T-helper 2 cell treated with Interferon-gamma antibody and Interleukin-4, amounts not matched to agents 5 μg/mL and 100 μg/mL, for 36 hours (primary cell): ENCODE measurements around the gene ZBTB24.

Experiments used
- DNase-seq: peaks from one replicate; pipeline ENCODE4 v3.0.0; 2021; ENCODE audit warnings: low spot score
- H3K27ac Mint-ChIP-seq: one replicate; pipeline ENCODE4 v1.8.0; 2021; ENCODE audit warnings: mild to moderate bottlenecking, mixed read lengths
- H3K27me3 Mint-ChIP-seq: one replicate; pipeline ENCODE4 v1.8.0; 2021; ENCODE audit warnings: low read depth, mixed read lengths
- H3K36me3 Mint-ChIP-seq: one replicate; pipeline ENCODE4 v1.8.0; 2021; ENCODE audit warnings: low read depth, mixed read lengths
- H3K4me1 Mint-ChIP-seq: one replicate; pipeline ENCODE4 v1.8.0; 2021; ENCODE audit warnings: low read depth, mixed read lengths
- H3K4me3 Mint-ChIP-seq: one replicate; pipeline ENCODE4 v1.8.0; 2022; ENCODE audit warnings: mild to moderate bottlenecking, moderate library complexity, mixed read lengths
- H3K9me3 Mint-ChIP-seq: one replicate; pipeline ENCODE4 v1.8.0; 2021; ENCODE audit warnings: mixed read lengths

The ZBTB24 gene

GRCh38 chr6:109428889-109429477, 54.0 kb downstream of the ZBTB24 start:
- DNase-seq = no peak
- Mint-ChIP-seq H3K27ac (no peak overlapping the region), H3K27me3 (peaks cover 25% of the 10 kb centered on the region), H3K36me3 (no peaks in the 10 kb centered on the region), H3K4me1 (peaks cover 2% of the 10 kb centered on the region), H3K4me3 (no peak overlapping the region), H3K9me3 (no peaks in the 10 kb centered on the region)

GRCh38 chr6:109424946-109425345, 58.1 kb downstream of the ZBTB24 start:
- H3K27ac Mint-ChIP-seq = no peak overlapping the region
- H3K27me3 Mint-ChIP-seq = peaks cover 11% of the 10 kb centered on the region
- no peak for DNase-seq
- H3K4me3 Mint-ChIP-seq = no peak overlapping the region
- H3K4me1 Mint-ChIP-seq = peaks cover 2% of the 10 kb centered on the region
- H3K9me3 Mint-ChIP-seq = no peaks in the 10 kb centered on the region
- no peaks in the 10 kb centered on the region for H3K36me3 Mint-ChIP-seq

- H3K27ac Mint-ChIP-seq = no peak overlapping the region
- DNase-seq = no peak
Observed at GRCh38 chr6:109421184-109421583, 61.8 kb downstream of the ZBTB24 start.

GRCh38 chr6:109420751-109421150, 62.3 kb downstream of the ZBTB24 start:
- no peak for DNase-seq
- peaks cover 10% of the 10 kb centered on the region for H3K27me3 Mint-ChIP-seq
- H3K36me3 Mint-ChIP-seq = no peaks in the 10 kb centered on the region
- H3K4me1 Mint-ChIP-seq = peaks cover 2% of the 10 kb centered on the region
- no peak overlapping the region for H3K4me3 Mint-ChIP-seq
- H3K27ac Mint-ChIP-seq = no peak overlapping the region
- no peaks in the 10 kb centered on the region for H3K9me3 Mint-ChIP-seq

More at GRCh38 chr6:109421184-109421583, 61.8 kb downstream of the ZBTB24 start:
- Mint-ChIP-seq H3K36me3 (no peaks in the 10 kb centered on the region), H3K9me3 (no peaks in the 10 kb centered on the region), H3K27me3 (peaks cover 9% of the 10 kb centered on the region), H3K4me3 (no peak overlapping the region), H3K4me1 (peaks cover 2% of the 10 kb centered on the region)

- Mint-ChIP-seq H3K27me3 (peaks cover 26% of the 10 kb centered on the region), H3K4me3 (no peak overlapping the region), H3K36me3 (no peaks in the 10 kb centered on the region), H3K9me3 (no peaks in the 10 kb centered on the region), H3K4me1 (no peaks in the 10 kb centered on the region), H3K27ac (no peak overlapping the region)
- DNase-seq = no peak
Observed at GRCh38 chr6:109417646-109418045, 65.4 kb downstream of the ZBTB24 start.
